ACC112 (cell line): ENCODE results near the gene FNDC3A.
"Not testable (repeated sequence)": the region's sequence is repeated elsewhere in the genome, so short reads cannot be mapped to it uniquely, and the experiment has no call there.

Experiments
- H2AFZ ChIP-seq: fragments of 200-600 bp; sonication (generic); one replicate; pipeline ENCODE4 v1.6.0; 2017; ENCODE audit warnings: antibody characterized with exemption, low read length; ENCODE audit not compliant: unreplicated experiment
- H3K27ac ChIP-seq: fragments of 200-600 bp; sonication (generic); 2 replicates; pipeline ENCODE4 v1.5.1; 2014; ENCODE audit warnings: low read depth, mild to moderate bottlenecking, antibody characterized with exemption, low read length, moderate library complexity
- H3K27me3 ChIP-seq: fragments of 200-600 bp; sonication (generic); 2 replicates; pipeline ENCODE4 v1.6.1; 2014; ENCODE audit warnings: mild to moderate bottlenecking, antibody characterized with exemption, low read length, moderate library complexity, mixed read lengths; ENCODE audit not compliant: insufficient read depth
- H3K36me3 ChIP-seq: fragments of 200-600 bp; sonication (generic); 2 replicates; pipeline ENCODE4 v1.6.1; 2016; ENCODE audit warnings: mild to moderate bottlenecking, antibody characterized with exemption, low read length, moderate library complexity, mixed read lengths; ENCODE audit not compliant: insufficient read depth
- H3K4me1 ChIP-seq: fragments of 200-600 bp; sonication (generic); one replicate; pipeline ENCODE4 v1.6.1; 2016; ENCODE audit warnings: low read length, mixed read lengths; ENCODE audit not compliant: insufficient read depth, unreplicated experiment, control insufficient read depth
- H3K4me3 ChIP-seq: fragments of 200-600 bp; sonication (generic); 2 replicates; pipeline ENCODE4 v1.5.1; 2014; ENCODE audit warnings: mild to moderate bottlenecking, low read depth, low read length
- H3K79me2 ChIP-seq: fragments of 200-600 bp; sonication (generic); one replicate; pipeline ENCODE4 v1.6.0; 2016; ENCODE audit warnings: low read length; ENCODE audit not compliant: control insufficient read depth, unreplicated experiment, insufficient read depth

FNDC3A gene

DNA sequence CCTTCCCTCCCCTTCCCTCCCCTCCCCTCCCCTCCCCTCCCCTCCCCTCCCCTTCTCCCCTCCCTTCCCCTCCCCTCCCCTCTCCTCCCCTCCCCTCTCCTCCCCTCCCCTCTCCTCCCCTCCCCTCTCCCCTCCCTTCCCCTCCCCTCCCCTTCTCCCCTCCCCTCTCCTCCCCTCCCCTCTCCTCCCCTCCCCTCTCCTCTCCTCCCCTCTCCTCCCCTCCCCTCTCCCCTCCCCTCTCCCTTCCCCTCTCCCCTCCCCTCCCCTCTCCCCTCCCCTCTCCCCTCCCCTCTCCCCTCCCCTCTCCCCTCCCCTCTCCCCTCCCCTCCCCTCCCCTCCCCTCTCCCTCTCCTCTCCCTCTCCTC lies 85.7 kb downstream of the FNDC3A start:
- Histone ChIP-seq H3K4me1 (peaks cover 25% of the 10 kb centered on the region), H3K79me2 (peaks cover 13% of the 10 kb centered on the region)
- not testable (repeated sequence) for H3K36me3 ChIP-seq, H3K27me3 ChIP-seq, H2AFZ ChIP-seq, H3K4me3 ChIP-seq, H3K27ac ChIP-seq

DNA sequence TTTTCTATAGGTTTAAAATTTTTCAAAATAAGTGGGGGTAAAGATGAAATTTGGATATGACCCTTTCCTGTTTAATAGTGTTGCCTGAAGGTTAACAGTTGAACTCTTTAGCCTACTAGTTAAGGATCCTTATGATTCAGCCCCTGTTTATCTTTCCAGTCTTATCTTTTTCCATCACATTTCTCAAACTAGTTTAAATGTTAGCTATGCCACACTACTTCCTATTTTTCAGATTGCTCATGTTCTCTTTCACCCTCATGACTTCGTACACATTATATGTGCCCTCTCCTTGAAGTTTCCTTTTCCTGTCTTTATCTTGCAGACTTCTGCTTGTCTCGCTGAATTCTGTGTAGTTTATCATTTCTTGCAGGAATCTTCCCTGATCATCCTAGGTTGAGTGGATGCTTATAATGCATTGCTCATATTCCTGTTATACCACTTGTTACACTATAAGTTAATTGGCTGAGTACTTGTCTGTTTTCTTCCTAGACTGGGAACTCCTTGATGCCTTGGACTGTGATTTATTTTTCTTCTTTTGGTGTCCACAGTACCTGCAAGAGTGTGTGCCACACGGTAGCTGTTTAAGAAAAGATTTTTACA lies 86.7 kb downstream of the FNDC3A start:
- Histone ChIP-seq H3K79me2 (peaks cover 13% of the 10 kb centered on the region), H3K4me1 (peaks cover 25% of the 10 kb centered on the region), H3K27me3 (no peaks in the 10 kb centered on the region), H3K36me3 (peaks cover 5% of the 10 kb centered on the region; the same call in 1 of the 2 replicates), H2AFZ (no peak overlapping the region), H3K27ac (peak overlapping the region; percentile 12; the same call in 1 of the 2 replicates), H3K4me3 (no peak overlapping the region; the same call in 1 of the 2 replicates)

DNA sequence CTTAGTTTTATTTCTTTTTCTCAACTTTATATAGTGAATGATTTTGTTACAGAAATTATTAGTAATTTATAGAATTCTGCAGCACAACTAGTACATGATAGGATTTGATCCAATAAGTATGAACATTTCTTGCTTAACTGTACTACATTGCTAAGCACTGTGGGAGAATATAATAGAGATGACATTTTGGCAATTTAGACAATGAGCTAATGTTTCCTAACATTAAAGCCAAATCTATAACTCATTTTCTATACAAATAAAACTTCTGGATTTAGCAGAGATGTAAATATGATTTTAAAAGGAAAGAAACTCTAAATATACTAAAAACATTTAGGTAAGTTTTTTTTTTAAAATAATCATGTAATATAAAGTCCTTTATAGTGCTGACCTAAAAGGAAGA lies 87.3 kb downstream of the FNDC3A start:
- Histone ChIP-seq H3K27me3 (no peaks in the 10 kb centered on the region), H2AFZ (no peak overlapping the region), H3K27ac (peak overlapping the region; percentile 12), H3K4me1 (peaks cover 25% of the 10 kb centered on the region), H3K36me3 (peaks cover 5% of the 10 kb centered on the region; the same call in 1 of the 2 replicates), H3K79me2 (peaks cover 13% of the 10 kb centered on the region), H3K4me3 (no peak overlapping the region)

DNA sequence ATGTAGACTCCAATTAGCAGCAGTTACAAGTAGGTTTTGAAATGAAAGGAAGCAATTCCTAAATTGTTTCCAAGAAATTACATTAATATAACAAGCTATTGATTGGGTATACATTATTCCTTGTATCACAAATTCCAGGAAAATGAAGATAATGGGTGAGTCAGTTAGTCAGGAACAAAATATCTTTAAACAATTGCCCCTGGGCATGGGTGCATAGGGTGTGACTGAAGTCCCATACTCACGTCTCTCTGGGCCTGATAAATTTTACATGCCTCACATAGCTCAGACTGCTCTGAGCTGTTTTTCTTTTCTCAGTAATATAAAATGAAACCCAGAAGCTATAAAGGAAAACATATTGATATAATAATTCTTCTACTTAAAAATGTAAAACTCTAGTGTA lies 87.8 kb downstream of the FNDC3A start:
- Histone ChIP-seq H3K4me1 (peaks cover 25% of the 10 kb centered on the region), H2AFZ (peak overlapping the region; percentile 57), H3K36me3 (peaks cover 7% of the 10 kb centered on the region; the same call in 1 of the 2 replicates), H3K4me3 (0 out of 2 replicates have a peak overlapping the region, but pooled peaks have one; percentile 43), H3K27me3 (no peaks in the 10 kb centered on the region), H3K27ac (peak overlapping the region; percentile 35; the same call in 1 of the 2 replicates), H3K79me2 (peaks cover 13% of the 10 kb centered on the region)

DNA sequence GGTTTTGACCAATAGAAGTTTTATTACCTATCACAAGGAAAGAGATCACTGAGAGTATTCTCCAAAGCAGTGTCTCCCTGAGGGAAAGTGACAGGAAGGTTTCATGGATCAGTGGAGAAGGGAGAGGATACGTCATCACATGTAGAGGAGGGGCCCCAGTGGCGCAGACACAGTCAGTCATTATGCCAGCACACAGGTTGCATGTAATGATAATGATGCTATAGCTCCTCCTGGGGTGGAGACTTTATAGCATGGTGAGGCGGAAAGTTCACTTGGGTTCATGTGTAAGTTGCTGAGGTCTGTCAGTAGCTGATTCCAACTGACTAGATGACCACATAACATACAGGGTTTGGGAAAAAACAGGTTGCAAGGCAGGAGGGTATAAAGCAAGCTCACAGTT lies 88.8 kb downstream of the FNDC3A start:
- peaks cover 25% of the 10 kb centered on the region for H3K4me1 ChIP-seq
- H3K27me3 ChIP-seq, result no peaks in the 10 kb centered on the region
- no peak overlapping the region for H2AFZ ChIP-seq
- peaks cover 13% of the 10 kb centered on the region for H3K79me2 ChIP-seq
- no peak overlapping the region for H3K4me3 ChIP-seq
- 0 out of 2 replicates have a peak, but pooled peaks cover 3% of the 10 kb centered on the region for H3K36me3 ChIP-seq
- H3K27ac ChIP-seq, result no peak overlapping the region

DNA sequence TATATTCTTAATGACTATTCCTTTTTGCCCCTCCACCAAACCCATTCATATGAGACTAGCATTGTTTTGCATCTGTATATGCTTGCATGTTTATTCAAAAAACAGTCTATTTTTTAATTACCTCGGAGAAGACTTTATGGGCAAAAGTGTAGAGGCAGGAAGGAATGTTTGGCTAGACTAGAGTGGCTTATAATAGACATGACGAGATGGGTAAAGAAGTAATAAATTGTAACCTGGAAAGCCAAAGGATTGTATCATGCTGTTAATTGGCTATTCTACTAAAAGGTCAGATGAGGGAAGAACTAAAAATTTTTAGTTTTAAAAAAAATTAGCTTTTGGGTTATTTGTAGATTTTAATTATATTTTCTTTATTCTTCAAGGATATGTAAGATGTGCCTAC lies 91.1 kb downstream of the FNDC3A start:
- Histone ChIP-seq H3K27ac (no peak overlapping the region), H3K27me3 (no peaks in the 10 kb centered on the region), H3K4me1 (peaks cover 17% of the 10 kb centered on the region), H3K36me3 (0 out of 2 replicates have a peak, but pooled peaks cover 3% of the 10 kb centered on the region), H3K4me3 (no peak overlapping the region), H2AFZ (no peak overlapping the region), H3K79me2 (peaks cover 13% of the 10 kb centered on the region)

DNA sequence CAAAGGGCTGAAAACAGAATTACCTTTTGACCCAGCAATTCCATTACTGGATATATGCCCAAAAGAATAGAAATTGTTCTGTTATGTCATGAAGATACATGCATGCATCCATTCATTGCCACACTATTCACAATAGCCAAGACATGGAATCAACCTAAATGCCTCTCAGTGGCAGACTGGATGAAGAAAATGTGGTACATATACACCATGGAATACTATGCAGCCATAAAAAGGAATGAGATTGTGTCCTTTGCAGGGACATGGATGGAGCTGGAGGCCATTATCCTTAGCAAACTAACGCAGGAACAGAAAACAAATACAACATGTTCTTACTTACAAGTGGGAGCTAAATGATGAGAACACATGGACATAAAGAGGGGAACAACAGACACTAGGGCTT lies 92.8 kb downstream of the FNDC3A start:
- not testable (repeated sequence) for H3K4me3 ChIP-seq, H3K27me3 ChIP-seq, H2AFZ ChIP-seq, H3K4me1 ChIP-seq, H3K36me3 ChIP-seq, H3K27ac ChIP-seq
- H3K79me2 ChIP-seq, result peaks cover 13% of the 10 kb centered on the region

DNA sequence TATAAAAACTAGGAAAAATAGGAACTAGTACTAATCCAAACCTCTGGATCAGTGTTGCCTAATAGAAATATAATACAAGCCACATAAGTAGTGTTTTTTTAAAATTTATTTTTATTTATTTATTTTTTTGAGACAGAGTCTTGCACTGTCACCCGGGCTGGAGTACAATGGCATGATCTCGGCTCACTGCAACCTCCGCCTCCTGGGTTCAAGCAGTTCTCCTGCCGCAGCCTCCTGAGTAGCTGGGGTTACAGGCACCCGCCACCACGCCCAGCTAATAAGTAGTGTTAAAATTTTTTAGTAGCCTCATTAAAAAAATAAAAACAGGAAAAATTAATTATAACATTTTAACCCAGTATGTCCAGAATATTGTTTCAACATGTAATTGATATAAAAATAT lies 94.3 kb downstream of the FNDC3A start:
- not testable (repeated sequence) for H3K27me3 ChIP-seq, H3K79me2 ChIP-seq, H3K27ac ChIP-seq, H3K4me3 ChIP-seq, H3K36me3 ChIP-seq, H2AFZ ChIP-seq, H3K4me1 ChIP-seq

DNA sequence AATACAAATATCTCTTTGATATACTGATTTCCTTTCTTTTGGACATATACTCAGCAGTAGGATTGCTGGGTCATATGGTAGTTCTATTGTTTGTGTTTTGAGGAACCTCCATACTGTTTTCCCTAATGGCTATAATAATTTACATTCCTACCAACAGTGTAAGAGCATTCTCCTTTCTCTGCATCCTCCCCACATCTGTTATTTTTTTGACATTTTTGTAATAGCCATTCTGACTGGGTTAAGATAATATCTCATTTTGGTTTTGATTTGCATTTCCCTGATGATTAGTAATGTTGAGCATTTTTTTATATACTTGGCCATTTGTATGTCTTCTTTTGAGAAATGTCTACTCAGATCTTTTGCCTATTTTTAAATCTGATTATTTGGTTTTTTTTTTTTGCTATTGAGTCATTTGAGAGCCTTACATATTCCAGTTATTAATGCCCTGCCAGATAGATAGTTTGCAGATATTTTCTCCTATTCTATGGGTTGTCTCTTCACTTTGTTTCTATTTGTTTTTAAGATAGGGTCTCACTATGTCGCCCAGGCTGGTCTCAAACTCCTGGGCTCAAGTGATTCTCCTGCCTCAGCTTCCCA lies 95.7 kb downstream of the FNDC3A start:
- H3K4me1 ChIP-seq, result no peaks in the 10 kb centered on the region
- H3K36me3 ChIP-seq, result 0 out of 2 replicates have a peak, but pooled peaks cover 3% of the 10 kb centered on the region
- H3K4me3 ChIP-seq, result no peak overlapping the region
- peaks cover 5% of the 10 kb centered on the region for H3K79me2 ChIP-seq
- no peaks in the 10 kb centered on the region for H3K27me3 ChIP-seq
- H2AFZ ChIP-seq, result no peak overlapping the region
- no peak overlapping the region for H3K27ac ChIP-seq

DNA sequence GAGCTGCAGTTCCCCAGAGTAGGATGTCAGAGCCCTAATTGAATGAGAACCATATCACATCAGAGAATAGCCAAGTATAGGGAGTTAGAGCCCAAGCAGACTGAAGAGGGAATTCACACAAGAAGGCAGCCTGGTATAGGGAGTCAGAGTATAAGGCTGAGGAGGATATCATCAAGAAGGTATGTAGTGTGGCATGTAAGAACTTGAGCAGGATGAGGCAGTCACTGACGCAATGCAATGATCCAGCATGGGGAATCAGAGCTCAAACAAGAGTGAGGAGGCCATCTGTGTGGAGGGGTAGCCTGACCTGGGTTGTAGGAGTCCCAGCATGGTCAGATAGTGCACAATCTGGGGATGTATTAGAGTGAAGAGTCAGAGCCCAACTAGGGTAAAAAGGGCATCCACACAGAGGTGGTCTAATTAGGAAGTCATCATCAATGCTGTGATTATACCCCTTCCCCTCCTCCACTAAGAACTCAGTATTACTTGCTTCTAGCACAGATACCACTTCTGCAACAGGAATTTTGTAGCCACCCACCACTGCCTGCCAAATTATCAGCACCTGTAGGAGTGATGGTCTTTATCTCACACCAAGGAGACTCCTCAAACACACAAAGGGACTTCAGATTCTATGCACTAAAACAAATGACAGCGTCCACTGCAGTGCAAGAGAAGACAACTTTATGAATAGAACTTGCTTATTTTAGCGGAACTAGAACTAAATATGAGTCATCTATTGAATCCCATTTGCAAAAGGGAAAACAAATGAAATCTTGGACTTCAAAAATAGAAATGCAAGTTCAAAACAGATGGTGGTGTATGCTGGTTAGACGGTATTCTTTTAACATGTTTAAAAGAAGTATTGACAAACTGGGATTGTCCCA lies 107.2 kb downstream of the FNDC3A start:
- H3K27ac ChIP-seq, result peak overlapping the region; percentile 40; the same call in 1 of the 2 replicates
- H3K4me1 ChIP-seq, result peaks cover 20% of the 10 kb centered on the region
- no peak overlapping the region for H3K4me3 ChIP-seq
- H3K27me3 ChIP-seq, result no peaks in the 10 kb centered on the region
- no peaks in the 10 kb centered on the region for H3K36me3 ChIP-seq
- H2AFZ ChIP-seq, result no peak overlapping the region
- H3K79me2 ChIP-seq, result peaks cover 5% of the 10 kb centered on the region
